Keratinocyte (primary cell): Measurements from ENCODE around the gene KIF1C. TPM values are rescaled to one million over a fixed set of nuclear protein-coding genes. Genes with fewer than 3 reads are reported as not detected.
A peak's percentile ranks its signal among the peaks of the same experiment; 100 is the strongest.

Source experiments
- DNase-seq: peaks from one replicate; pipeline ENCODE4 v3.0.0-alpha.2; 2011; ENCODE audit warnings: low read depth, missing footprints, low spot score
- FAIRE-seq: peaks from 2 replicates; lab custom pipeline; 2011; peaks lifted over from hg19 to GRCh38; lab: Jason Lieb, UNC
- H2AFZ ChIP-seq: 2 replicates; pipeline ENCODE4 v1.6.0; 2012; ENCODE audit warnings: low read length, control low read depth, inconsistent platforms; ENCODE audit not compliant: control insufficient read depth
- H3K27ac ChIP-seq: 2 replicates; pipeline ENCODE4 v1.5.1; 2011; ENCODE audit warnings: low read length; ENCODE audit not compliant: control insufficient read depth, insufficient read depth
- H3K27me3 ChIP-seq: 3 replicates; pipeline ENCODE4 v1.6.0; 2011; ENCODE audit warnings: low read length; ENCODE audit not compliant: control insufficient read depth, insufficient read depth; ENCODE audit errors: extremely low read depth
- H3K36me3 ChIP-seq, 2 experiments: 2 replicates in 1 of 2; 3 replicates in 1 of 2; pipeline ENCODE4 v1.5.1; 2011; ENCODE audit warnings: low read length in 2 of 2, mild to moderate bottlenecking in 1 of 2; ENCODE audit not compliant: control insufficient read depth in 2 of 2, insufficient read depth in 2 of 2; ENCODE audit errors: extremely low read depth in 1 of 2
- H3K4me1 ChIP-seq: 3 replicates; pipeline ENCODE4 v1.5.1; 2011; ENCODE audit warnings: low read length; ENCODE audit not compliant: control insufficient read depth, insufficient read depth; ENCODE audit errors: extremely low read depth
- H3K4me2 ChIP-seq: 3 replicates; pipeline ENCODE4 v1.6.0; 2011; ENCODE audit warnings: low read depth, low read length; ENCODE audit not compliant: control insufficient read depth, insufficient read depth; ENCODE audit errors: extremely low read depth
- H3K4me3 ChIP-seq, 3 experiments: fragments of 200-600 bp in 1 of 3; sonication (generic) in 1 of 3; 2 replicates in 2 of 3; 3 replicates in 1 of 3; pipeline ENCODE4 v1.5.1; 2011 to 2016; ENCODE audit warnings: low read length in 3 of 3, mild to moderate bottlenecking in 3 of 3, control low read depth in 2 of 3, inconsistent platforms in 1 of 3, low read depth in 1 of 3, mixed read lengths in 1 of 3, mixed run types in 1 of 3, moderate library complexity in 1 of 3; ENCODE audit not compliant: control insufficient read depth in 2 of 3, insufficient read depth in 2 of 3; ENCODE audit errors: extremely low read depth in 1 of 3
- H3K79me2 ChIP-seq: 2 replicates; pipeline ENCODE4 v1.6.0; 2012; ENCODE audit warnings: low read length; ENCODE audit not compliant: control insufficient read depth, insufficient read depth
- H3K9ac ChIP-seq: 3 replicates; pipeline ENCODE4 v1.6.0; 2011; ENCODE audit warnings: low read length; ENCODE audit not compliant: control insufficient read depth, insufficient read depth; ENCODE audit errors: extremely low read depth
- H3K9me1 ChIP-seq: 3 replicates; pipeline ENCODE4 v1.6.0; 2011; ENCODE audit warnings: low read length; ENCODE audit not compliant: control insufficient read depth, insufficient read depth; ENCODE audit errors: extremely low read depth
- H3K9me3 ChIP-seq: 2 replicates; pipeline ENCODE4 v1.5.1; 2012; ENCODE audit warnings: low read depth, low read length; ENCODE audit not compliant: control insufficient read depth
- H4K20me1 ChIP-seq: 3 replicates; pipeline ENCODE4 v1.6.0; 2011; ENCODE audit warnings: low read length; ENCODE audit not compliant: control insufficient read depth, insufficient read depth; ENCODE audit errors: extremely low read depth
- CTCF ChIP-seq, 3 experiments: IDR thresholded peaks in 1 of 3; conservative IDR thresholded peaks in 1 of 3; optimal IDR thresholded peaks in 1 of 3; 2 replicates in 2 of 3; 3 replicates in 1 of 3; pipeline versions ENCODE3 to v1.5.1; 2011; ENCODE audit warnings: low read length in 3 of 3, mild to moderate bottlenecking in 3 of 3, moderate library complexity in 2 of 3, control low read depth in 1 of 3, inconsistent platforms in 1 of 3; ENCODE audit not compliant: insufficient read depth in 2 of 3; ENCODE audit errors: extremely low read depth in 1 of 3
- EZH2 ChIP-seq: IDR thresholded peaks from one replicate; pipeline ENCODE4 v1.6.1; 2012; ENCODE audit warnings: inconsistent platforms, mild to moderate bottlenecking, low read length, moderate library complexity
- dilution Hi-C: fragments of 300-500 bp; cut with MboI; formaldehyde crosslinking; loops from one replicate; pipeline ENCODE4 v1.7.0; 2020; ENCODE audit warnings: low sequenced_read_pairs; ENCODE audit not compliant: extremely low pct_ligation_motif_present
- polyA plus RNA-seq, 5 experiments: library from polyadenylated mRNA; depleted of rRNA in 3 of 5; stranded (reverse) in 3 of 5; stranded (forward) in 1 of 5; unstranded in 1 of 5; fragments of >200 nt; gene quantifications; 1 replicate in 1 of 5; 2 replicates in 3 of 5; 3 replicates in 1 of 5; pipeline versions ENCODE4 v1.2.1 to v1.2.3, GENCODE V29; 2011 to 2012; ENCODE audit warnings: missing spikeins in 2 of 5, low read depth in 1 of 5, low replicate concordance in 1 of 5

The KIF1C gene
- polyA plus RNA-seq, 1 donor (not counting 4 experiments of a cell fraction or from before 2014, with no cell fraction given): 93.7 TPM

GRCh38 chr17:5034651-5035050, 36.9 kb downstream of the KIF1C start:
- DNase-seq: no peak
- Histone ChIP-seq H3K4me2 (peak overlapping the region; percentile 89), H3K79me2 (no peaks in the 10 kb centered on the region), H4K20me1 (no peaks in the 10 kb centered on the region), H2AFZ (no peak overlapping the region), H3K4me1 (peaks cover 3% of the 10 kb centered on the region), H3K9me3 (no peaks in the 10 kb centered on the region), H3K36me3 (no peaks in the 10 kb centered on the region), H3K9me1 (no peaks in the 10 kb centered on the region), H3K4me3 (no peak overlapping the region), H3K27me3 (no peaks in the 10 kb centered on the region), H3K27ac (no peak overlapping the region), H3K9ac (no peak overlapping the region)
- dilution Hi-C loops: no loop called here
- no peak for FAIRE-seq
- no peak for TF ChIP-seq EZH2

GRCh38 chr17:5035315-5035714, 37.6 kb downstream of the KIF1C start, which contains the start of gene SLC52A1:
Gene SLC52A1 (minus strand): TSS chr17:5035426. CDS start chr17:5034606, 820 bp downstream.
- H3K79me2 ChIP-seq: no peaks in the 10 kb centered on the region
- no peaks in the 10 kb centered on the region for H3K36me3 ChIP-seq
- no peaks in the 10 kb centered on the region for H3K9me1 ChIP-seq
- H3K9ac ChIP-seq: peak within 1 kb of the TSS; percentile 41
- dilution Hi-C loops: no loop called here
- no peaks in the 10 kb centered on the region for H3K27me3 ChIP-seq
- FAIRE-seq (no peak), DNase-seq (no peak)
- H4K20me1 ChIP-seq: no peaks in the 10 kb centered on the region
- peak within 1 kb of the TSS; percentile 89 for H3K4me2 ChIP-seq
- TF ChIP-seq EZH2: no peak
- no peak for TF ChIP-seq CTCF (optimal IDR thresholded peaks at IDR 0.05 in 1 of 3, IDR thresholded peaks at IDR 0.05 in 1 of 3, conservative IDR thresholded peaks at IDR 0.05 in 1 of 3; ENCODE audit: extremely low read depth in 1 of 3, insufficient read depth in 2 of 3, low read length in 3 of 3)
- H3K4me1 ChIP-seq: peaks cover 3% of the 10 kb centered on the region
- H3K4me3 ChIP-seq: peak within 1 kb of the TSS; percentile 45 to 66 (median 55)
- no peak within 1 kb of the TSS for H3K27ac ChIP-seq
- no peaks in the 10 kb centered on the region for H3K9me3 ChIP-seq
- peak within 1 kb of the TSS; percentile 68 for H2AFZ ChIP-seq
